Amniotic stem cell (primary cell): Measurements from ENCODE around the gene AMFR.

Source experiments
- DNase-seq: peaks from one replicate; lab custom pipeline; 2025; lab: John Stamatoyannopoulos, UW

The AMFR gene

DNA sequence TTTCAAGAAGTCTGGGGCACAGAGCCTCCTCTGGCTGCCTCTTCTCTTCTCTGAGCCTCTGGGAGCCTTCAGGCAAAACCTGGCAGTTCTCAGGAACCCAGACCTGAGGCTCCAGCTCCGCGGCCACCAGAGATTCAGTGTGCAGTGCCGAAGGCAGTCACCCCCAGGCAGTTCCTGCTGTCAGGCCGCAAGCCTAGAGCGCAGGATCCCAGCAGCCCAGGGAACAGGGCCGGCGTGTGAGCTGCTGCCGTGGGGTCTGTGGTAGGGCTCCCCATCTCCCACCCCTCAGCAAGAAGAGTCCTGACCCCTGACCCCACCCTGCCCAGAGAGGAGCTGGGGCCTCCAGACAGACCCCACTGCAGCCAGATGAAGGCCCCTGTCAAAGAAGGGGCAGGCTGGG is 78.2 kb downstream of the AMFR start:
- DNase-seq: no peak

DNA sequence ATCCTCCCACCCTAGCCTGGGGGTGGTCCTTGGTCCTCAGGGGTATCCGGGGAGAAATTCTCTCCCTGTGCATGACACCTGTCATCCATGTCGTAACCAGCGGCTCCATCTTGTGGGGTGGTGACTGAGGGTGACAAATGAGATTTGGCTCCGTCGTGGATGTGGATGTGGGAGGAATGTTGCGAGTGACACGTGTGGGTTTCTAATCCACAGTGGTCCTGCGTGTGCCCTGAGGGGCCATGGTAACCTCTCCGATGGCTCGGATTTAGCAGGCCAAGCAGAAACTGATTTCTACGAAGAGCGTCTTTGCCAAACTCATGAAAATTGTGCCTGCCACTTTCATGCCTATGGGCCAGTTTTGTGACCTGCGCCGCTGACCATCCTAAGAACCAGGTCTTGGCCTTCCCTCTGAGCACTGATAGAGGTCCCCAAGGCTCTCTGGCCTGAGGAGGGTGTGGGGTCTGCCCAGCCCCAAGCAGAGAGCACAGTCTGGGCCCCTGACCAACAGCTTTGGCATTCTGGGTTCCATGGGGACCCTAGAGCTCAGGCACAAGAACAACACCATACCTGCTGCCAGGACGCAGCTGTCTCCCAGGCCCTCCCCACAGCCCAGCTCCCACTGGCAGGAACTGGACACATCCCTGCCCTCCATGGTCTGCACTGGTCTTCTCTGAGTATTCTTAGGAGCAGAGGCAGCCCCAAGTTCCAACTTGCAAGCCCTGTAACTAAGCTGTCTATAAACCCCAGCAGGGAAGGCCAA is 79.0 kb downstream of the AMFR start:
- DNase-seq: no peak

DNA sequence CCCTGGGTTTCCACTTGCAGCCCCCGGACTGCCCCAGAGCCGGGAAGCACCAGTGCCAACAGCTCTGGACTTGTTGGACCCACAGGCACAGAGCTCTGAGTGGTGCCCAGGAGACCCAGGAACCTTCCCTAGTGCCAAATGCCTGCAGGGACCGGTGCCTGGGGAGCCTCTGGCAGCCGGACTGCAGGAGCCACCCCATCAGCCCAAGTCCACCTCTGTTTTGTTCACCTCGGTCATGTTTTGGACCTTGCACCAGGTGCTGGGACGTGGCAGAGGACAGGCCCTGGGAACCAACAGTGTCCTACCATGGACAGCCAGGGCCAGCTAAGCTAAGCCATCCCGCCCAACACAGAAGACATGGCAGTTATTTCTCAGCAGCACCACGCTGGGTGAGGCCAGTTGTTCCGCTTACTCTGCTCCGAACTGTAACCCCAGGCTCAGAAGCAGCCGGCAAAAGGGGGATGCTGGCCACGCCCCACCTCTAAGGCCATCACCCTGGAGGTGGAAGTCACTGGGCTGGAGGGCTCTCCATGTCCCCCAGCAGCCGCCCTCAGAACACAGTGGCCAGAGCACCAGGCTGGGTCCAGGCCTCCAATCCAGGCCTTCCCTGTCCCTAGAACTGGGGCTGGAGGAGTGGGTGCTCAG is 79.8 kb downstream of the AMFR start:
- no peak for DNase-seq

DNA sequence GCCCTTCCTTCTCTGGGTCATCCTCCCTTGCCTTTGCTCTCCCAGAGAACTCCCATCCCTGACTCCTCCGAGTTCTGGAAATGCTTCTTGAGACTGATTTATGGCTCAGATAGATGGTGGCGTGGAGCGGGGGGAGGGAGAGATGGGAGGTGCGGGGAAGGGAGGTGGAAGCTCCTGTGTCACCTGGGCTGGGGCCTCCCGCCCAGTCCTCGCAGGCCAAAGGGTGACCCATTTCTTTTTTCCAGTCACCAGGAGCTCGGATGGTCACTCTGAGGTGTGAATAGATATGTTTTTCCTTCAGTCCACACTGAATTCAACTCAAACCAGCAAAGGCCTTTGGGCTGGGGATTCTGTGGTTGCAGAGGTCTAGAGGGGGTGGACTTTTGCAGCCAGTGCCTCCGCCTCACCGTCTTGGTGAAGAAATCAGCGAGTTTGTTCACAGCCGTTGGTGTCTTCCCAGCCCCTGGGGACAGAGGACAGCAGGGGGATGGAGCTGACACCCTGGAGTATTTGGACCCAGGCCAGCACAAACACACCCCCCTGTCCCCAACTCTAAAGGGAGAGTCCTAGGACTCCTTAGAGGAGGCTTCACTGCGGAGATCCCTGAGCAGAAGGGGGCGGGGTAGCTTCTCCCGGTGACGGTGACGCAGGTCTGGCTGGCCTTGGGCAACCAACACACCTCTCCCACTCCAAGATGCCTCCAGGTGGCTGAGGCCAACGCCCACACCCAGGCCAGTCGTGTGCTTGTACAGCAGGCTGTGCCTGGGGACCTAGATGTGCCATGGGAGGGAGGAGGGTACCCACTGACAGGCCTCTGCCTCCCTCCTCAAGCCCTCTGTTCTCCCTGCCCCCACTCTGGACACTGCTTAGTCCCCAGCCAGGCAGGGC is 80.6 kb downstream of the AMFR start:
- no peak for DNase-seq

DNA sequence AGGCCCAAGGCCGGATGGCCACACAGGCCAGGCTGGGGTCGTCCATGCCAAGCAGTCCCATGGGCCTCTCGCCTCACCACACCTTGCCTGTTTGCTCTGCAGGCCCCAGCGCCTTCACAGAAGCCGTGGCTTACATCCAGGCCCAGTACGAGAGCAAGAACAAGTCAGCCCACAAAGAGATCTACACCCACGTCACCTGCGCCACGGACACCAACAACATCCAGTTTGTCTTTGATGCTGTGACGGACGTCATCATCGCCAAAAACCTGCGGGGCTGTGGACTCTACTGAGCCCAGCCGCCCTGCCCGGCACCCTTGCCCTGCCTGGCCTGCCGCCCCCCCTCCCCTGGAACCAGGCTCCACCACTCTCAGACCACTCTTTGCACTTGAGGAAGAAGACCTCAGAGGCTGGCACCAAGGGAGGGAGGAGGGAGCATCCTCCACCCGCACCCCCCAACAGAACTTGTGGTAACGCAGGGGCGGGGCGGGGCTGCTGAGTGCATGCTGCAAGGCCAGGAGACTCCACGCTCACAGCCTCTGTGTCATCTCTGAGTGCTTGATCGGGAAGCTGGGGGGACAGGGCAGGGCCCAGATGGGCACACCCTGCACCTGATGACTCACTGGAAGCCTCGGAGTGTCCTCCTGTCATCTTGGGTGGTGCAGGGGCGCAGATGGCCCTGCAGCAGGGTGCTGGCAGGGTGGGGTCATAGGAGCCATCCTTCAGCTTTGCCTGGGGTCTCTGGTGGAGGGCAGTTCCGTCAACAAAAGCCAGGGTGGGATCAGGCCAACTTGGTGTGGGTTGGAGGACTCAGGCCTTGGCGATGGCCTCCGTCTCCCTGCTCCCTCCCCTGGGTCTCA is 81.5 kb downstream of the AMFR start:
- no peak for DNase-seq

DNA sequence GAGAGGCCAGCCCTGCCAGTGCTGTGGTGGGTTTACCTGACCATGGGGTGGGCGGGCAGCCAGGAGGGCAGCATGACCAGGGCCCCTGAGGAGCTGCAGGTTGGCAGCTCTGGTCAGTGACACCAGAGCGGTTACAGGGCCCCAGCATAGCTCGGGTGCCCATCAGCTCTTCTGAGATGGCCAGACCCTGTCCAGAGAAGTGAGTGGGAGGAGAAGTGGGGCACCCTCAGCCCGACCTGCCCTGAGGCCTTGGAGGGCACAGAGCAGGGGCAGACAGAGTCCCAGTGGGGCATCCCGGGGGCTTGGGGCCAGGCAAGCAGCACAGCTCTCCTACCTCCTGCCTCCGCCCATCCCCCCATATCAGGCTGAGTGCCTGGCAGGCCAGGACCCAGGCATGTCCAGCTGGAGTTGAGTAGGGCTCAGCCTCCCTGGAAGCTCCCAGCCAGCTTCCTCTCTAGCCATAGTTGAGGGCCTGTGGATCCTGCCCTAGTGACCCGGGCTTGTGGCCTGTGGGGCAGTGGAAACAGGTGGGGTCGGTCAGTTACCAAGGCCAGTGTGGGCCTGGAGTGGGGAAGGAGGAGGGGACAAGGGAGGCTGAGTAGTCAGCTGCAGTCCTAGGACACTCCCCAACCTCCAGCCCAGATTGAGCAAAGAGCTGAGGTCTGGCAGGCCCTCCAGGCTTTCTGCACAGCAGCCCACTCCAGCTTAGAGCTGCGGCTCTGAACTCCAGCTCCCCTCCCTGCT is 83.5 kb downstream of the AMFR start:
- DNase-seq: no peak

DNA sequence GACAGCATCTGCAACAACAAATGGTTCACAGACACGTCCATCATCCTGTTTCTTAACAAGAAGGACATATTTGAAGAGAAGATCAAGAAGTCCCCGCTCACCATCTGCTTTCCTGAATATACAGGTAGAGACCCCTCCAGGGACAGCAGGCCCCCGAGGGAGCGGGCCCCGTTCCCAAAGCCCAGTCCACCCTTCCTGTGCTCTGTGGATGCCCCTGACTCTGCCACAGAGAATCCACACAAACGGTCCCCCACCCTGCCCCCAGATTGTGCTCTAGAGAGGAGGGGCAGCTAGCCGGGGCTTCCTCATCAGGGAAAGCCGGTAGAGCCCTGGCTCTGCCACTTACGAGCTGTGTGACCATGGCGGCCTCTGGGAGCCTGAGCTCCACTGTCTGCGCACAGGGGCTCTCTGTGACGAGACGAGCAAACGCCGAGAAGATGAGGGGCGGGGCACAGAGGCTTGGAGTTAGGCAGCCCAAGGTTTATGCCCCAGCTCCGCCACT is 84.4 kb downstream of the AMFR start:
- no peak for DNase-seq

DNA sequence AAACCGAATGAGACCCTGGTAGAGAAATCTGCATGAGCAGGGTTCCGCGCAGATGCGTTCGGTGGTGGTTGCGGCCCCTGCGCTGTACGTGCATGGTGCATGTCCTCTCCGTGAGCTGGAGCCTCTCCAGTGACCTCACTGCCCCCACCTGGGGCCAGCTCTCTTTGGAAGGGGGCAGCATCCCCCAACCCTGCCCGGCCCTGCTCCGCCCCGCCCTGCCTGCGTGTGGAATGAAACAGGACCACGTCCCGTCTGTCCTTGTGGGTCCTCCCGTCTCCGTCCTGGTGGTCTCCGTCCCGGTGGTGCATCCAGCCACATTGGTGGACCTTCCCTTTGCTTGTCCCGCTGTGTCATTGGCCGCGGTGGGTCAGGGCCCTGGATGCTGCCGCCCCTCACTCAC is 84.9 kb downstream of the AMFR start:
- DNase-seq: no peak

DNA sequence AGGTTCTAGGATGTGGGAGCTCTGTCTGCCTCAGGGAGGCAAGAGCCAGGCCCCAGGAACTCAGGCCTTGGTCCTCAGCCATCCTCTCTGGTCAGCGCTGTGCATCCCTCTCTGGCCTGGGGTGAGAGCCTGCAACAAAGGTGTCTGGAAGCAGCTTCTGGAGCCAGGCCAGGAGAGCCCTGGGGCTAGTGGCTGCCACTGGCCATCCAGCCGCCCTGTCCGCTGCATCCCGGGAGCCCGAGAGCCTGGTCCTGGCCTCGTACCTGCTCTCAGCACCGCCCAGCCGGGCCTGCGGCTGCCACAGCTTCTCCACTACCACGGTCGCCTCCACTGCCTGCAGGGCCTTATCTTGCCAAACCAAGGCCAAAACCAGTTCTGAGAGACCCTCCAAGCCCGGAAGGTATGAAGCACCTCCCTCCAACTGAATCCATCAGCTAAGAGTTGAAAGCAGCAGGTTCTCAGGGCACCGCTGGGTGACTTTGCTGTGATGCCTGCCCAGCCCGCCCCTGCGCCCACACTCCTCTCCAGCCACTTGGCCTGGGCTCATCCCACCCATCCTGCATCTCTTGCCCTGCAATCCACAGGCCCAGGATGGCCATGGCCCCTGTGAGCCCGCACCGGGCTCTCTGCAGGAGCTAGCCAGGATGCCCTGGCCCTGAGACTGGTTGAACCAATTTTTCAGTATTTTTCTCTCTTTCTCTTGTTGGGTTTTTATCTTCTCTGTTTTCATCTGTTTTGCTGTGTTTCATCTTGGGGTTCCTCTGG is 85.7 kb downstream of the AMFR start:
- DNase-seq: no peak

DNA sequence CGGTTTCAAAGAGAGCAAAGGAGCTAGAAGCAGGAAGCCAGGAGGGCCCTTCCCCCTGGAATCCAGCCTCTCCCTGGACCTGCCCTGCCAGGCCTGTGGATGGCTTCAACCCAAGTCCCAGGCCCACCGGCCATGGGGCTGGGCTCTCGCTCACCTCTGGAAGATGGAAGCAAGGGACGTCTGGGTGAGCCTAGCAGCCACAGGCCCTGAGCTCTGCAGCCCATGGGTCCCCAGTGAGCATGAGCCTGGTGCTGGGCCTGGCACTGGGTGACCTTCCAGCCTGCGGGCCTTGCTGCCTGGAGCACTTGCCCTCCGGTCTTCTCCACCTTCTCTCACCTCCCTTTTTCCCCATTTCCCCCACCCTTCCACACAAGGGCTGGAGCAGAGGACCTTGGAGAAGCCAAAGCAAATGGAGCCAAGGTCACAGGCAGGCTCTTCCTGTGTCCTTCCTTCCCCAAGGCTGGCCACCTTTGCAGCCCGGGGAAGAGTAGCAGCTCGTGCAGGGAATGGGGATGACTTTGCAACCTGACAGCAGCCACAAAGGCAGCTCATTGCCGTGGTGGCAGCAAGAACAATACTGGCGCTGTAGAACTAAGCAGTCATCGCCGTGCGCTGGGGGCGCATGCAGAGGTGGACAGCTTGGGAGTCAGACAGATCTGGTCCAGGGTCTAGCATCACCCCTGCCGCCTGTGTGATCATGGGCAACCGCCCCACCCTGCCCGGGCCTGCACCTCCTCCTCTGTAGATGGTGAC is 86.6 kb downstream of the AMFR start:
- DNase-seq: no peak

DNA sequence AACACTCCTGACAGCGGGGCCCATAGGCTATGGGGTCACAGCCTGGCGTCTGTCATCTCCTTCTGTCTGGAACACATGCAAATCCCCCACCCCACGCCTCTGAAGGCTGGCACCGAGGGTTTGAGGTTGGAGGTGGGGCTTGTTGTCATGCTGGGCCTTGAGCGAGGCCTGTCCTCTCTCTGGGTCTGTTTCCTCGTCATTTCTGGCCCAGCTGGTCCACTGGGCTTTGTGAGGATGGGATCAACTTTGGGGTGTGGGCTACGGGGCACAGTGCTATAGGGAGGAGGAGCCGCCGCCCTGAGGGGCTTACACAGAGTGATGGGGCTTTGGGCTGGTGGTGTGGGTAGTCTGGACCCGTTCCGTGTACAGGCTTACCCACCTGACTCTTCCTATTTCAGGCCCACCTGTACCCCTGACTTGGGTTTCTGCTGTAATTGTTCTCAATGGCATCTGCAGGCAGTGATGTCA is 87.5 kb downstream of the AMFR start:
- DNase-seq: no peak

DNA sequence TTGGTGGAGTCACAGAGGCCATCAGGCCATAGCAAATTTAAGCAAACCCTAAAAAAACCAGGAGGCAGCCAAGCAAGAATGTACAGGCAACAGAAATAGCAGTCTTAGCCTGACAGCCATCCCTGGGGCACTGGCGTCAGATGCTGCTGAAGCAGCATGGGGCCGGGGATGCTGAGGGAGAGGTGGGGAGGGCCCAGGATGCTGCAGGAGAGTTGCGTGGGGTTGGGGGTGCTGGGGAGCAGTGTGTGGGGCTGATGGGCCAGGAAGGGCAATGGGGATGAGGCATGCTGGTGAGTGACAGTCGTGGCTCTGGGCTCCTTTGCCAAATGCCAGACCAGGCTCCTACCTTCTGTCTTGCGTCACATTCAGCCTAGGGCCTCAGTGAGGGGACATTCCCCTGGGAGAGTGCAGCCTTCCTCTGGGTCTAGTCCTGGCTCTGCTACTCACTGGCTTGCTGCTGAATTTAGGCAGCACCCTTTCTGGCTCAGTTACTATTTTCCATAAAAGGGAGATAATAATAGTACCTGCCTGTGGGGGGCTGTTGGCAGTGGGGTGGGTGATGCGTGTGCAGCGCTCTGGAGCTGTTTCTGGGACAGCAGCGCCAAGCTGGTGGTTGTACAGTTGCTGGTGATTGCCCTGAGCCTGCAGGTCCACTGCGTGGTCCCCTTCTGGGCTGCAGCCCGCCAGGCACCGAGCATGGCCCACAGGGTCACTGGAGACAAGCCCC is 88.1 kb downstream of the AMFR start:
- no peak for DNase-seq

DNA sequence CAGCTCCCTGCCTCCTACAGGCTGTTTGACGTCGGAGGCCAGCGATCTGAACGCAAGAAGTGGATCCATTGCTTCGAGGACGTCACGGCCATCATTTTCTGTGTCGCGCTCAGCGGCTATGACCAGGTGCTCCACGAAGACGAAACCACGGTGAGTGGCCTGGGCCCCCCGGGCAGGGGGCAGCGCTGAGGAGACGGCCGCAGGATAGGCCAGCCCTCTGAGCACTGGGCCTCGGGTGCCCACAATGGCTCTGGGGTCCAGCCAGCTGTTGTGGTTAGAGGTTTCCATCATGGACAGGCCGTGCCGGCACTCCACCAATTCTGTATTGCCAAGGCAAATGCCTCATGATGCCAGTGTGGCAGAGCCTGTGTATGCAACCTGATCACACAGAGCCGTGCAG is 88.6 kb downstream of the AMFR start:
- DNase-seq: no peak

DNA sequence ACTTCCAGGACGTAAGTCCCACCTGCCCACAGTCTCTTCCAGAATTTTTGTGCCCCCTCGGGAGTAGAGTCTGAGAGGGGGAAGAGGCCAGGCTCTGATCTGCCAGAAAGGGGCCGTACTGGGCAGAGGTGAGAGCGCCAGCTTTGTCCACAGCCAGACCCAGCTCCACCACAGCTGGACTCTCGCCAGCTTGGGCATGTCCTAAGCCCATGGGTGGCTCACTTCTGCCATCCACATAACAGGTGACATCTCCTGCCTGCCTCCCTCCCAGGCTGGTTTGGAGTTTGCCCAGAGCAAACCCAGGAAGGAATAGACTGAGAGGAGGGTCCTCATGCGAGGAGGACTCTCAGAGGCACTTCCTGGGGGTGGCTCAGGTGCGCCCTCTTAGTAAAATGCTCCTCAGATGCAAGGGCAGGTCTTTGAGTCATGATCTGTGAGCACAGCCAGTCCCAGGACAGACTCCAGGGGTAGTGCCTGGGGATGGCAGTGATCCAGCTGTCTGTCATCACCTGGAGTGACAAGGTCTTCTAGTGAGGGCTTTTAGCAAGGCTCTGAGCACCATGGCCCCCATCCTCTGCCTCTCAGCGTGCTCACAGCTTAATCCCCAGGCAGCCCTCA is 89.2 kb downstream of the AMFR start:
- no peak for DNase-seq

DNA sequence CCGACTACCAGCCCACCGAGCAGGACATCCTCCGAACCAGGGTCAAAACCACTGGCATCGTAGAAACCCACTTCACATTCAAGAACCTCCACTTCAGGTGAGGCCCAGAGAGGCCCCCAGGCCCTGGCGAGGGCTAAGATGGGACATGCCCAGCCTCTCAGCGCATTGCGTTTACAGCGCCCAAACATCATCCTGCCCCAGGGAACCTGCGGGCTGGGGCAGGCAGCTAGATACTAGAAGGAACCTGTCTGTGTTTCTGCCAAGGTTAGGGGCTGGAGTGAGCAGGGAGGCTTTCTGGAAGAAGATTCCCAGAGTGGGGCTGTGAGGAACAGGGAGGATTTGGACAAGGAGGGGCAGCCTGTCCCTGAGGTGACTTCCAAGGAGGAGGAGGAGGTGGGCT is 90.6 kb downstream of the AMFR start:
- DNase-seq: no peak

DNA sequence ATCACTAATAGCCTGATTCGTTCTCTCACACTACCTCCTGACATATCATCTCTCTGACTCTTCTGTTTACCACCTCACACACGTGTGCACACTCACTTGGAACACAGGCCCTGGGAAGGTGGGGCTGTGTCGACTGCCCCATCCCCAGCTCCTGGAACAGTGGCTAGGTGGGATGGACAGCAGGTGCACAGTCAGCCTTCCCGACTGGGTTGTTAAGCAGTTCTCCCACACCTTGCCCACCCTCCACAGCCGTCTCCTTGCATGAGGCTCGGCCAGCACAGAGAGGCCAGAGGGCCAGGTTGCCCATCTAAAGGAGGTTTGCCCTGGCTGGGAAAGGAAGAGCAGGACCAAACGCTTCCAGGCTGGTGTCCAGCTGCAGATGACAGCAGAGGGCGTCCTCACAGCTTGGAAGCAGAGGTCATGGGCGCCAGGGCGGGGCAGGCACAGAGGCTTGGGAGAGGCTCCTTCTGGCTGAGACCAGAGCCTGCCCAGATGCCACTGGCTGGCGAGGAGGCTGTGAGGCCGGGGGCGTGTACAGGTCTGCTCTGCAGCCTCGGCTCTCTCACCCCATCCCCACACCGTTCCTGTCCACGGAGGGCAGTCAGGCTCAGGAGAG is 92.8 kb downstream of the AMFR start:
- no peak for DNase-seq

DNA sequence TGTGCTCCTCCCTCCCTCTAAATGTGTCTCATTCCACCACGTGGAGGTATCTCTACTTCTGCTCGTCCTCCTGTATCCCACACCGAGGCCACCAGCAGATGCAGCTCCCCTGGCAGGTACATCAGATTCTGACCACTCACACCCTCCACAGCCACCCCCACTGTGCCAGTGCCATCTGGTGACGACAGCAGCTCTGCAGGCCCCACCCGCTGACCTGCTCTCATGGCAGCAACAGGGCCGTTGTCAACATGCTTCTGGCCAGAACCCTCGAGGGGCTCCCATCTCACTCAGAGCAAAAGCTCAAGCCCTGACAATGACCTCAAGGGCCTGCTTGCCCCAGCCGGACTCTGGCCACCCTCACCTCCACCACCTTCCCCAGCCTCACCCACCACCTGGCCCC is 93.4 kb downstream of the AMFR start:
- no peak for DNase-seq

DNA sequence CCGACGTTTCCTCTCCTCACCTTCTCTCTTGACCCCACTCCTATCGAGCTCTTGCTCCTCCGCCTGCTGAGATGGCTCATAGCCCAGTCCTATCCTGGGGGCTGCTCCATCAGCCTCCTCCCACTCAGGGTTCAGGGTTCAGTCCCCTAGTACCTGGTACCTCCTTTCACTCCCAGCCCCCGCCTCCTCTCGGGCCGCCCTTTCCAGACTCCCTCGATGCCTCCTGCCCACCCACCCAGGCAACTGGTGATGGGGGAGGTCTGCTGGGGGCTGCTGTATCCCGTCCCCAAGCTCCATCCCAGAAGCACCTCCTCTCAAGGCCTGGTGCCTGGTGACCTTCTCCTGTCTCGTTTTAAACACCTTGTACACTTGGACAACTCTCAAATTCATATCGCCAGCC is 93.9 kb downstream of the AMFR start:
- no peak for DNase-seq
